B cell (primary cell): ENCODE results near the gene MAPKAP1. TPM values are rescaled to one million over a fixed set of nuclear protein-coding genes. Genes with fewer than 3 reads are reported as not detected.

ENCODE experiments used
- ATAC-seq: fragments of 200-7000 bp; cut with Tn5 transposase; one replicate; pipeline ENCODE4 v1.10.0; 2021; ENCODE audit warnings: low read depth, mild to moderate bottlenecking, moderate number of reproducible peaks, moderate library complexity
- CTCF ChIA-PET: fragments of 350-600 bp; sonication (Branson Sonifier 250); formaldehyde crosslinking; loops from one replicate; lab custom pipeline; 2021; ENCODE audit warnings: antibody characterized with exemption, inconsistent platforms; lab: Charles Lee
- POLR2A ChIA-PET: fragments of 350-600 bp; sonication (Branson Sonifier 250); formaldehyde crosslinking; loops from one replicate; lab custom pipeline; 2021; ENCODE audit warnings: antibody characterized with exemption; lab: Charles Lee
- DNase-seq: peaks from one replicate; pipeline ENCODE4 v3.0.0; 2013
- H2AFZ ChIP-seq: 2 replicates; pipeline ENCODE4 v1.6.1; 2012; ENCODE audit warnings: mild to moderate bottlenecking, low read depth, low read length; ENCODE audit not compliant: insufficient read depth, poor library complexity, severe bottlenecking
- H3K27ac ChIP-seq, 2 donors: 1 replicate in 1 of 2; 2 replicates in 1 of 2; pipeline ENCODE4 v1.5.1; 2012 to 2013; ENCODE audit warnings: low read length in 2 of 2, mild to moderate bottlenecking in 2 of 2, moderate library complexity in 1 of 2
- H3K27me3 ChIP-seq, 4 experiments: fragments of 200-600 bp in 1 of 4; sonication (generic) in 1 of 4; replicated peaks in 1 of 4; 1 replicate in 2 of 4; 2 replicates in 2 of 4; pipeline versions ENCODE4 v1.6.1 to v1.7.0; 2013 to 2016; ENCODE audit warnings: low read length in 3 of 4, mild to moderate bottlenecking in 2 of 4, mixed read lengths in 1 of 4, moderate library complexity in 1 of 4; ENCODE audit not compliant: insufficient read depth in 4 of 4, control insufficient read depth in 3 of 4; ENCODE audit errors: control extremely low read depth in 1 of 4
- H3K36me3 ChIP-seq, 2 experiments: replicated peaks in 1 of 2; 1 replicate in 1 of 2; 2 replicates in 1 of 2; pipeline versions ENCODE4 v1.6.1 to v1.7.1; 2013; ENCODE audit warnings: low read length in 1 of 2; ENCODE audit not compliant: insufficient read depth in 2 of 2, control insufficient read depth in 1 of 2; ENCODE audit errors: control extremely low read depth in 1 of 2, extremely low read depth in 1 of 2
- H3K4me1 ChIP-seq, 2 donors: fragments of 200-600 bp in 1 of 2; sonication (generic) in 1 of 2; 1 replicate in 1 of 2; 2 replicates in 1 of 2; pipeline versions ENCODE4 v1.5.1 to v1.6.1; 2013 to 2017; ENCODE audit warnings: low read length in 2 of 2; ENCODE audit not compliant: control insufficient read depth in 2 of 2, insufficient read depth in 2 of 2
- H3K4me2 ChIP-seq: replicated peaks from 2 replicates; pipeline ENCODE3; 2012; ENCODE audit warnings: mild to moderate bottlenecking, low read depth, low read length; ENCODE audit not compliant: poor library complexity, severe bottlenecking
- H3K4me3 ChIP-seq, 5 experiments: fragments of 200-600 bp in 1 of 5; sonication (generic) in 1 of 5; 1 replicate in 3 of 5; 2 replicates in 2 of 5; pipeline versions ENCODE4 v1.5.1 to v1.7.0; 2011 to 2016; ENCODE audit warnings: low read length in 4 of 5, mild to moderate bottlenecking in 4 of 5, low read depth in 2 of 5, control low read depth in 1 of 5, moderate library complexity in 1 of 5; ENCODE audit not compliant: insufficient read depth in 1 of 5; ENCODE audit errors: control extremely low read depth in 1 of 5, extremely low read depth in 1 of 5
- H3K79me2 ChIP-seq: fragments of 200-600 bp; sonication (generic); one replicate; pipeline ENCODE4 v1.6.0; 2016; ENCODE audit warnings: low read length; ENCODE audit not compliant: control insufficient read depth, insufficient read depth
- H3K9ac ChIP-seq: fragments of 200-600 bp; sonication (generic); 2 replicates; pipeline ENCODE4 v1.6.1; 2017; ENCODE audit warnings: mild to moderate bottlenecking, low read length, moderate library complexity
- H3K9me3 ChIP-seq, 3 donors: one replicate each; pipeline versions ENCODE4 v1.6.1 to v1.7.1; 2013; ENCODE audit warnings: low read length in 2 of 3; ENCODE audit not compliant: control insufficient read depth in 2 of 3, insufficient read depth in 1 of 3; ENCODE audit errors: control extremely low read depth in 1 of 3
- H4K20me1 ChIP-seq: 2 replicates; pipeline ENCODE4 v1.6.0; 2012; ENCODE audit warnings: mild to moderate bottlenecking, low read length; ENCODE audit not compliant: insufficient read depth, control insufficient read depth, poor library complexity, severe bottlenecking
- H3K27ac Mint-ChIP-seq: one replicate; pipeline ENCODE4 v1.8.0; 2021; ENCODE audit warnings: mixed read lengths
- H3K27me3 Mint-ChIP-seq: one replicate; pipeline ENCODE4 v1.8.0; 2021; ENCODE audit warnings: mixed read lengths
- H3K4me1 Mint-ChIP-seq: one replicate; pipeline ENCODE4 v1.8.0; 2021; ENCODE audit warnings: mixed read lengths
- H3K4me3 Mint-ChIP-seq: one replicate; pipeline ENCODE4 v1.8.0; 2021; ENCODE audit warnings: mixed read lengths
- H3K9me3 Mint-ChIP-seq: one replicate; pipeline ENCODE4 v1.8.0; 2022; ENCODE audit warnings: mixed read lengths; ENCODE audit not compliant: insufficient read depth
- CTCF ChIP-seq: fragments of 200-600 bp; IDR thresholded peaks from one replicate; pipeline ENCODE4 v1.8.0; 2022; ENCODE audit warnings: antibody characterized with exemption, mild to moderate bottlenecking
- EZH2 ChIP-seq: IDR thresholded peaks from 2 replicates; pipeline ENCODE4 v1.6.1; 2012; ENCODE audit warnings: borderline replicate concordance, low read depth, mild to moderate bottlenecking, moderate library complexity, low read length; ENCODE audit not compliant: insufficient read depth, poor library complexity, severe bottlenecking
- WGBS: methylation state at CpG from one replicate; pipeline ENCODE4 v1.1.5; 2013; ENCODE audit warnings: missing lambda C conversion rate; ENCODE audit not compliant: insufficient coverage; 5-methylcytosine and 5-hydroxymethylcytosine counted together
- intact Hi-C: fragments of 100-400 bp; cut with micrococcal nuclease; formaldehyde crosslinking; loops from one replicate; pipeline ENCODE4 v1.10.0; 2022
- polyA plus RNA-seq: library from polyadenylated mRNA; depleted of rRNA; stranded (reverse); fragments of >200 nt; gene quantifications from 2 replicates; pipeline ENCODE4 v1.2.3, GENCODE V29; 2012
- total RNA-seq, 2 donors: library from RNA; stranded (reverse); fragments of 120-200 nt in 1 of 2; gene quantifications; 1 replicate in 1 of 2; 2 replicates in 1 of 2; pipeline versions ENCODE4 v1.2.3 to v1.2.4, GENCODE V29; 2013 to 2022

MAPKAP1 gene
- total and polyA plus RNA-seq, 2 donors (not counting 1 experiment from before 2014, with no cell fraction given) = 51.6 to 62.4 TPM

GRCh38 chr9:125463926-125464325, 243.1 kb downstream of the MAPKAP1 start:
- Histone ChIP-seq H2AFZ (no peak overlapping the region), H3K27me3 (no peaks in the 10 kb centered on the region), H3K9ac (no peak overlapping the region), H3K27ac (no peak overlapping the region), H3K4me1 (no peaks in the 10 kb centered on the region), H3K4me2 (no peak overlapping the region), H3K4me3 (no peak overlapping the region), H4K20me1 (no peaks in the 10 kb centered on the region), H3K9me3 (peaks cover 0 to 5% (median 0%) of the 10 kb centered on the region in 3 donors), H3K36me3 (peaks cover 13 to 43% of the 10 kb centered on the region in 2 experiments), H3K79me2 (no peaks in the 10 kb centered on the region)
- Mint-ChIP-seq H3K27me3 (no peaks in the 10 kb centered on the region), H3K9me3 (no peaks in the 10 kb centered on the region), H3K4me3 (no peak overlapping the region), H3K4me1 (no peaks in the 10 kb centered on the region), H3K27ac (no peak overlapping the region)
- ChIA-PET POLR2A (no interaction called here), CTCF (interaction anchor here (1.8 kb wide), 1 partner anchor 56 kb away, joined by 6 read pairs; no protein-coding TSS in a partner anchor)
- ATAC-seq (no peak), DNase-seq (no peak)
- WGBS = 83% methylated on average over 1 of the region's 2 CpGs
- intact Hi-C loops = no loop called here
- no peak for TF ChIP-seq EZH2
- no peak for TF ChIP-seq CTCF

- Histone ChIP-seq H4K20me1 (no peaks in the 10 kb centered on the region), H3K4me1 (no peaks in the 10 kb centered on the region), H3K79me2 (no peaks in the 10 kb centered on the region), H3K27ac (no peak overlapping the region), H3K9ac (no peak overlapping the region), H3K36me3 (peaks cover 13 to 40% of the 10 kb centered on the region in 2 experiments), H3K4me3 (no peak overlapping the region), H3K4me2 (no peak overlapping the region), H3K9me3 (peaks cover under 1 to 5% (median 1%) of the 10 kb centered on the region in 3 donors), H3K27me3 (no peaks in the 10 kb centered on the region), H2AFZ (no peak overlapping the region)
- H3K4me1 Mint-ChIP-seq = no peaks in the 10 kb centered on the region
- DNase-seq (no peak), ATAC-seq (no peak)
- CTCF ChIA-PET = interaction anchor here (1.8 kb wide), 1 partner anchor 55 kb away, joined by 6 read pairs; no protein-coding TSS in a partner anchor
- 91% methylated on average over 10 of the region's 10 CpGs for WGBS
- H3K9me3 Mint-ChIP-seq = no peaks in the 10 kb centered on the region
- no peak overlapping the region for H3K4me3 Mint-ChIP-seq
- H3K27me3 Mint-ChIP-seq = no peaks in the 10 kb centered on the region
- H3K27ac Mint-ChIP-seq = no peak overlapping the region
- intact Hi-C loops = no loop called here
- POLR2A ChIA-PET = no interaction called here
- TF ChIP-seq CTCF (no peak), EZH2 (no peak)
These were observed 244.1 kb downstream of the MAPKAP1 start for GRCh38 chr9:125462861-125463291.
